ENCODE results near the gene TOE1. TPM values are rescaled to one million over a fixed set of nuclear protein-coding genes. Genes with fewer than 3 reads are reported as not detected.

TOE1 gene
- total RNA-seq, 3 donors from 2014 or later (not counting 1 experiment from before 2014, with no cell fraction given) = 23.2 to 36.8 (median 28.2) TPM

GRCh38 chr1:45348966-45349677 lies 9.2 kb downstream of the TOE1 start:
- Histone ChIP-seq H3K9me3 (ENCODE audit: control insufficient read depth, insufficient read depth, low read length) (no peaks in the 10 kb centered on the region), H3K4me3 (ENCODE audit: low read length) (no peak overlapping the region), H3K27me3 (ENCODE audit: control insufficient read depth, insufficient read depth, low read length) (no peaks in the 10 kb centered on the region), H3K27ac (ENCODE audit: low read length) (no peak overlapping the region), H3K36me3 (ENCODE audit: control insufficient read depth, insufficient read depth, low read length) (peaks cover 9% of the 10 kb centered on the region), H3K4me1 (ENCODE audit: control insufficient read depth, insufficient read depth, low read length) (no peaks in the 10 kb centered on the region)
- DNase-seq (no peak), ATAC-seq (no peak)
- intact Hi-C loops (cut with micrococcal nuclease) = no loop called here
- Mint-ChIP-seq H3K27ac (peak overlapping the region in 1 of 2 donors; percentile 37), H3K36me3 (no peaks in the 10 kb centered on the region), H3K27me3 (ENCODE audit: low read depth in 2 of 2) (no peaks in the 10 kb centered on the region), H3K4me3 (no peak overlapping the region), H3K4me1 (no peaks in the 10 kb centered on the region), H3K9me3 (no peaks in the 10 kb centered on the region)
- 100% methylated on average over 3 of the region's 3 CpGs for WGBS (ENCODE audit: insufficient coverage)
- TF ChIP-seq CTCF (IDR thresholded peaks at IDR 0.05) = no peak

GRCh38 chr1:45351508-45351907 lies 11.5 kb downstream of the TOE1 start:
- Histone ChIP-seq H3K4me1 (ENCODE audit: control insufficient read depth, insufficient read depth, low read length) (no peaks in the 10 kb centered on the region), H3K36me3 (ENCODE audit: control insufficient read depth, insufficient read depth, low read length) (no peaks in the 10 kb centered on the region)

GRCh38 chr1:45353685-45354084 lies 13.7 kb downstream of the TOE1 start:
- no peaks in the 10 kb centered on the region for H3K9me3 ChIP-seq (ENCODE audit: control insufficient read depth, insufficient read depth, low read length)
- WGBS (ENCODE audit: insufficient coverage) = 45% methylated on average over 1 of the region's 2 CpGs
- intact Hi-C loops (cut with micrococcal nuclease) = no loop called here
- ATAC-seq (no peak), DNase-seq (no peak)
- H3K27me3 ChIP-seq (ENCODE audit: control insufficient read depth, insufficient read depth, low read length) = no peaks in the 10 kb centered on the region
- H3K27ac ChIP-seq (ENCODE audit: low read length) = no peak overlapping the region
- no peaks in the 10 kb centered on the region for H3K4me1 ChIP-seq (ENCODE audit: control insufficient read depth, insufficient read depth, low read length)
- no peak for TF ChIP-seq CTCF (IDR thresholded peaks at IDR 0.05)
- Mint-ChIP-seq H3K27ac (no peak overlapping the region), H3K36me3 (no peaks in the 10 kb centered on the region), H3K27me3 (ENCODE audit: low read depth in 2 of 2) (no peaks in the 10 kb centered on the region), H3K9me3 (no peaks in the 10 kb centered on the region), H3K4me1 (no peaks in the 10 kb centered on the region), H3K4me3 (no peak overlapping the region)
- no peak overlapping the region for H3K4me3 ChIP-seq (ENCODE audit: low read length)
- H3K36me3 ChIP-seq (ENCODE audit: control insufficient read depth, insufficient read depth, low read length) = no peaks in the 10 kb centered on the region

More at GRCh38 chr1:45351508-45351907, 11.5 kb downstream of the TOE1 start:
- DNase-seq (no peak), ATAC-seq (no peak)
- TF ChIP-seq CTCF (IDR thresholded peaks at IDR 0.05) = no peak
- Mint-ChIP-seq H3K4me3 (no peak overlapping the region), H3K9me3 (no peaks in the 10 kb centered on the region), H3K4me1 (no peaks in the 10 kb centered on the region), H3K27me3 (ENCODE audit: low read depth in 2 of 2) (no peaks in the 10 kb centered on the region), H3K36me3 (no peaks in the 10 kb centered on the region), H3K27ac (no peak overlapping the region)
- H3K9me3 ChIP-seq (ENCODE audit: control insufficient read depth, insufficient read depth, low read length) = no peaks in the 10 kb centered on the region
- H3K27ac ChIP-seq (ENCODE audit: low read length) = no peak overlapping the region
- intact Hi-C loops (cut with micrococcal nuclease) = no loop called here
- H3K4me3 ChIP-seq (ENCODE audit: low read length) = no peak overlapping the region
- 92% methylated on average over 5 of the region's 5 CpGs for WGBS (ENCODE audit: insufficient coverage)
- no peaks in the 10 kb centered on the region for H3K27me3 ChIP-seq (ENCODE audit: control insufficient read depth, insufficient read depth, low read length)

- TF ChIP-seq CTCF (IDR thresholded peaks at IDR 0.05) = no peak
- H3K27ac ChIP-seq (ENCODE audit: low read length) = no peak overlapping the region
- 98% methylated on average over 4 of the region's 4 CpGs for WGBS (ENCODE audit: insufficient coverage)
- no peaks in the 10 kb centered on the region for H3K9me3 Mint-ChIP-seq
- H3K27me3 Mint-ChIP-seq (ENCODE audit: low read depth in 2 of 2) = no peaks in the 10 kb centered on the region
- no peak overlapping the region for H3K4me3 Mint-ChIP-seq
- H3K4me1 ChIP-seq (ENCODE audit: control insufficient read depth, insufficient read depth, low read length) = no peaks in the 10 kb centered on the region
- H3K27me3 ChIP-seq (ENCODE audit: control insufficient read depth, insufficient read depth, low read length) = no peaks in the 10 kb centered on the region
- intact Hi-C loops (cut with micrococcal nuclease) = no loop called here
- no peaks in the 10 kb centered on the region for H3K36me3 Mint-ChIP-seq
- H3K4me1 Mint-ChIP-seq = peaks cover 0 to 1% of the 10 kb centered on the region in 2 donors
- H3K36me3 ChIP-seq (ENCODE audit: control insufficient read depth, insufficient read depth, low read length) = no peaks in the 10 kb centered on the region
- DNase-seq (no peak), ATAC-seq (no peak)
- H3K27ac Mint-ChIP-seq = no peak overlapping the region
- no peak overlapping the region for H3K4me3 ChIP-seq (ENCODE audit: low read length)
- no peaks in the 10 kb centered on the region for H3K9me3 ChIP-seq (ENCODE audit: control insufficient read depth, insufficient read depth, low read length)
These were observed 14.9 kb downstream of the TOE1 start for GRCh38 chr1:45354838-45355237.

Measured in natural killer cell (primary cell).